Skeletal muscle satellite cell (primary cell): ENCODE measurements around the gene MGLL.

Source experiments
- H3K27me3 ChIP-seq: 2 replicates; pipeline ENCODE4 v1.7.0; 2013; ENCODE audit warnings: low read length; ENCODE audit not compliant: control insufficient read depth, insufficient read depth
- H3K36me3 ChIP-seq: 2 replicates; pipeline ENCODE4 v1.7.0; 2013; ENCODE audit warnings: mild to moderate bottlenecking, control low read depth, low read length; ENCODE audit not compliant: insufficient read depth
- H3K4me1 ChIP-seq: 2 replicates; pipeline ENCODE4 v1.7.0; 2013; ENCODE audit warnings: low read length; ENCODE audit not compliant: control insufficient read depth, insufficient read depth
- H3K4me2 ChIP-seq: 2 replicates; pipeline ENCODE4 v1.7.0; 2013; ENCODE audit warnings: mild to moderate bottlenecking, low read length
- H3K4me3 ChIP-seq: 2 replicates; pipeline ENCODE4 v1.7.0; 2013; ENCODE audit warnings: low read length
- H3K9ac ChIP-seq: 2 replicates; pipeline ENCODE4 v1.7.0; 2013; ENCODE audit warnings: mild to moderate bottlenecking, low read depth, low read length, moderate library complexity
- H3K9me3 ChIP-seq: replicated peaks from 2 replicates; pipeline ENCODE4 v1.7.0; 2013; ENCODE audit warnings: mild to moderate bottlenecking, control low read depth, low read length

MGLL gene

DNA sequence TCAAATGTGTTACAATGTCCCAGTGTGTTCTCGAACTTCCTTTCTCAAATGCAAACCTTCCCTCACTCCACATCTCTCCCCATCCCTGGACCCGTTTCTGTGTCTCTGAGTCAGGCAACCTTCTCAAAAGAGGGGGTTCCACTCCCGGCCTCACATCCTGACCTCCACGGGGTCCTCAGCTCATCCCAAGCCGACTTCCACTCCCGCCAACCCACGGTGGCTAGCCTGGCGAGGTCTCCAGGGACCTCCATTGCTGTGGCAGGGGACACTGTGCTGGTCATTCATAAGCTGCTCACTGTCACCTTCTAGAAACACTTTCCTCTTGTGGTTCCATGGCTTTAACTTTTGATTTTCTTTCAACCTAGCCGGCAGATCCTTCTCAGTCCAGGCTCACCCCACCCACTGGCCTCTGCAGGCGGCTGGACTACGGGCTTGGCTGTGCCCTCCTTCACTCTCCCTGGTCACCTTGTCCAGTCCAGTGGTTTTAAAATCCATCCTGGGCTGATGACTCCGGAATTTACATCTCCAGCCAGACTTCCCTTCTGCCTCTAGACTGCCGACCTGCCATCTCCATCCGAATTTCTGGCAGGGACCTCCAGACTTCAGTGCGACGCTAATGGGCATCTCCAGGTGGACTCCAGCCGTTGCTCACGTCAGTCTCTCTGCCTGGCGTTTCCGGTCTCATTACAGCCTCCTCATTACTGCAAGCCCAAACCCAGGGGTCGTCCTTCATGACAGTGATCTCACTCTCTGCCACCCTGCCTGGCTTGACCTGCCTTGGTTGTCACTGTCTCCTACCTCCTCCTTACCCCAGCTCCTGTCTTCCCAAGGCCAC lies 129.6 kb downstream of the MGLL start:
- Histone ChIP-seq H3K4me1 (peaks cover 59% of the 10 kb centered on the region), H3K36me3 (peaks cover 19% of the 10 kb centered on the region), H3K9me3 (no peaks in the 10 kb centered on the region), H3K4me2 (no peak overlapping the region), H3K9ac (no peak overlapping the region), H3K27me3 (no peaks in the 10 kb centered on the region), H3K4me3 (no peak overlapping the region)

DNA sequence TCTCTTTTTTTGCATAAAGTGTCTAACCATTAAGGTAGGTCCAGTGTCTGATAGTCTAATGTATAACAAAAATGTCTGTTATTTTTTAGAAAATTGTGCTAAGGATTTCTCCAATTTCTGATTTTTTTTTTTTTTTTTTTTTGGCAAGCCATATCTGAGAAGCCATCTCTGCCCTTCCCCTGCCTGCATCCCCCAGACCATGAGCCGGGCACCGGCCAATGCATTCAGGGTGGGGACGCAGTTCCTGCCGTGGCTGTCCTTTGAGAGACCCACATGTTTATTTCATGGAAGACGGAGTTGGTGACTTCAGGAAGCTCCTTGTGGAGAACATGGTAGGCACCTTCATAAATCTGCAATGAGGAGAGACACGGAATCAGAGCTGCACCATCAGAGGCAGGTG lies 130.3 kb downstream of the MGLL start:
- no peaks in the 10 kb centered on the region for H3K9me3 ChIP-seq
- H3K36me3 ChIP-seq = peaks cover 19% of the 10 kb centered on the region
- no peak overlapping the region for H3K4me3 ChIP-seq
- H3K9ac ChIP-seq = no peak overlapping the region
- peaks cover 51% of the 10 kb centered on the region for H3K4me1 ChIP-seq
- no peaks in the 10 kb centered on the region for H3K27me3 ChIP-seq
- no peak overlapping the region for H3K4me2 ChIP-seq

DNA sequence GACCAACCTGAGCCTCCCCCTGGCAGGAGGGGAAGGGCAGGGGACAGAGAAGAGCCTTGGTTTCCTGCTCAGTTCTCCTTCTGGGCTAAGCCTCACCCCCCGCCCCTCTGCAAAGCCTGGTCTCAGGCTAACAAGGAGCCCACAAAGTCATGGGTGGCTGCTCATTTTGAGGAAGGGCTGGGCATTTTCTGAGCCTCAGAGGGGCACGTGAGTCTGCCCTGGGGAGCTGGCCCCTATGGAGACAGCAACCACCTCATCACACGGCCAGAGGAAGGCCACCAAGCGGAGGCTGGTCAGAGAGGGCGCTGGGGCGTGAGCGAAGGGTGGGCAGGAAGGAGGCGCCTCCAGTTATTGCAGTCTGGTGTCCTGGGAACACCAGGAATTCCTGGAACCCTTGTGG lies 130.8 kb downstream of the MGLL start:
- H3K4me1 ChIP-seq = peaks cover 47% of the 10 kb centered on the region
- H3K4me2 ChIP-seq = no peak overlapping the region
- H3K9me3 ChIP-seq = no peaks in the 10 kb centered on the region
- no peaks in the 10 kb centered on the region for H3K27me3 ChIP-seq
- H3K9ac ChIP-seq = peak overlapping the region; percentile 78
- peaks cover 19% of the 10 kb centered on the region for H3K36me3 ChIP-seq
- H3K4me3 ChIP-seq = no peak overlapping the region

DNA sequence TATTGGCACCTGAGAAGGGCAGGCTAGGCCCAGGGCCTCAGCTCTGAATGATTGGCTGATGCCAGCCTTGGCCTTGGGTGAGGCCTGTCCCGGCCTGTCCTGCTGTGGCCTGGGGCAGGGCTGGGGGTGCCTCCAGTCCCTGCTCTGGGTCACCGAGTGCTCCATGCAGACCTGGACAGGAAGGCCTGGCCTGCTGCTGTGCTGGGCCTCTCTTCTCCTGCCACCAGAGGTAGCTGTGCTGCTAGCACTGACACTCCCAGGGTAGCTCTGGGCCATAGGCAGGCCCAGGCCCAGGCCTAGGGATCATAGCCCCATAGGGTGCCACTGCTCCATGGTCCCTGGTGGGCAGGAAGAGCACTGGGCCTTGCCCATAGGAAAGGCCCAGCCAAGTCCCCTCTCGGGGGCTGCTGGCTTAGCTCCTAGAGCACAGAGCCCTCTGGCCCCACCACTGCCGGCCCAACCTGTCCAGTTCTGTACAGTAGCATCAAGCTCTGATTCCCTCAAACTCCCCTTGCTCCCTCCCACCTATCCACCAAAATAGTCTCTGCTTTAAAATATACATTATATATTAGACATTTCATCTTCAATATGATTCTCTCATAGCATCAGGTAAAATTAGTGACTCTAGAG lies 131.4 kb downstream of the MGLL start:
- Histone ChIP-seq H3K9ac (peak overlapping the region; percentile 78), H3K36me3 (peaks cover 19% of the 10 kb centered on the region)

DNA sequence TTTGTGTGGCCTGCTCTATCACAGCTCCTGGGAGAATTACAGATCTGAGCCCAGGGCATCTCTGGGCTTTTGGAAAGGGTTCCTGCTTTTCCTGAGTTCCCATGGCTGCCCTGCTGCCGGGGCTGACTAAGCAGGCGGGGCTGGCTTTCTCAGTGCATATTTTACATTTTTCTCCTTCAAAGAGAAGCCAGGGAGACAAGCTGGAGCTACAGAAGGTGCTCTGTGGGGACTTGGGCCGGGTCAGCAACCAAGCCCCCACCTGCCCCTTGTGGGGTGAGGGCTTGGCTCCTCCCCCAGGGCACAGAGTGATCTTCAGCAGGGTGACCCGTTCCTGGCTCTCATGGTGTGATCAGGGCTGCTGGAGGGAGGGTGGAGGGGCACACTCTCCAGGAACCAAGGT lies 132.2 kb downstream of the MGLL start:
- H3K27me3 ChIP-seq = no peaks in the 10 kb centered on the region
- H3K4me2 ChIP-seq = peak overlapping the region; percentile 58
- peaks cover 19% of the 10 kb centered on the region for H3K36me3 ChIP-seq
- no peaks in the 10 kb centered on the region for H3K9me3 ChIP-seq
- peaks cover 40% of the 10 kb centered on the region for H3K4me1 ChIP-seq
- H3K4me3 ChIP-seq = no peak overlapping the region
- H3K9ac ChIP-seq = peak overlapping the region; percentile 78

More for the DNA sequence above, 131.4 kb downstream of the MGLL start:
- Histone ChIP-seq H3K9me3 (no peaks in the 10 kb centered on the region), H3K4me1 (peaks cover 41% of the 10 kb centered on the region), H3K27me3 (no peaks in the 10 kb centered on the region), H3K4me2 (peak overlapping the region; percentile 58), H3K4me3 (no peak overlapping the region)

DNA sequence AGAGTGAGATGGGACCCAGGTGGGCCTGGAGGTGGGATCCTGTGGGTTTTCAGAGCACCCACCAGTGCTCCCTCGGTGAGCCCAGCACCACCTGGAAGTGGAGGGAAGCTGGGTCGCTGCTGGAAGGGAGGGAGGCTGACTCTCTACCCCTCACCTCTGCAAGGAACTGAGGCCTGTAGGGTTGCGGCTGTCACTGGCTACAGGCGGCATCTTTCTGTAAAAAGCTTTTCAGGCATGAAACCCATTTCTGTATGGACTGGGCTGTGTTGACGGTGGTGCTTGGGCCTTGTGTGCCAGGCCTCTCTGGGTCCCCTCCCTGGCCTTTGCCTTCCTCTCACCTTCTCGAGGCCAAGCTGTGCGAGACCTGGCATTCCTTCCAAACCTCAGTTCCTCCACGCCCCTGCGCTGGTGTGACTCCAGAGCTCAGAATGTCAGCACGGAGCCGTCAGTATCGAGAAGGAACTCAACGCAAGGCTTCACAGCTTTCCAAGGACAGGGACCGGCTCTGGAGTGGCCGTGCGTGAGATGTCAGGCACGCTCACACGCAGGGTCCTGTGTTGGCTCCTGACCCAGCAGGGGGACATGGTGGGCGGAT lies 133.0 kb downstream of the MGLL start:
- Histone ChIP-seq H3K9me3 (no peaks in the 10 kb centered on the region), H3K27me3 (no peaks in the 10 kb centered on the region), H3K4me2 (no peak overlapping the region), H3K36me3 (peaks cover 19% of the 10 kb centered on the region), H3K4me1 (peaks cover 40% of the 10 kb centered on the region), H3K4me3 (no peak overlapping the region), H3K9ac (peak overlapping the region; percentile 78)

DNA sequence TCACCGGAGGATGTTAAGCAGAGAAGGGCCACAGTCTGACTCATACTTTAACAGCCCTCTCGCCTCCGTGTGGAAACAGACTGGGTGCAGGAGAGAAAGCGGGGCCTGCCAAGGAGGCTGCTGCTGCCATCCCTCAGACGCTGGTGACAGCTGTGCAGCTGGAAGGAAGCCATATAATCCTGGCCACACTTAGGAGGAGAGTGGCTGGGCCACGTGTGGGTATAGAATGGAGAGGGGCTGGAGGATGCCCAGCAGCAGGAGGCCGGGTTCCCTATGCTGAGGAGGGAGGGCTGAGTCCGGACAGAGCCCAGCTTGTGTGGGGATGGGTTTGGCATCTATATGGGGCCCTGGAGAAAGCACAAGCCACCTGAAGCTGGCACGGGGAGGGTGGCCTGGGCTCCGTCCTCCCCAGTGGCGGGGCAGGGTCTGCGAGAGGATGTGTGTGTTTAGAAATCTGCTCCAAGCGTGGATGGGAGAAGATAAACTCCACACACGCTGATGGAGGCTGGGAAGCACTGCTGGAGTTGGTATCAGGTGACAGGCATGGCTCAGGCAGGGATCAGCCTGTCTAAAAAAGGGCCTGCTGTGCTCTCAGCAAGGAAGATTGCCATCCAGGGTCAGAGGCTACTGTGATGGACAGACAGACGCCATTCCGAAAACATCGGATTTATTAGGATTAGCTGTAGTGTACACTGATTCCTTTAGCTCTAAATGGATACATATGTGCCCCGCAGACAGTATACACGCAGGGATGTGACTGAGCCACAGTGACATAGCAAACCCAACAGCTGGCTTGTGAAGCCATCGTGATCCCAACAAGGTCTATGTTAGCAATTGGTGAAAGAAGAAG lies 133.7 kb downstream of the MGLL start:
- H3K27me3 ChIP-seq = no peaks in the 10 kb centered on the region
- peak overlapping the region; percentile 78 for H3K9ac ChIP-seq
- peaks cover 40% of the 10 kb centered on the region for H3K4me1 ChIP-seq

DNA sequence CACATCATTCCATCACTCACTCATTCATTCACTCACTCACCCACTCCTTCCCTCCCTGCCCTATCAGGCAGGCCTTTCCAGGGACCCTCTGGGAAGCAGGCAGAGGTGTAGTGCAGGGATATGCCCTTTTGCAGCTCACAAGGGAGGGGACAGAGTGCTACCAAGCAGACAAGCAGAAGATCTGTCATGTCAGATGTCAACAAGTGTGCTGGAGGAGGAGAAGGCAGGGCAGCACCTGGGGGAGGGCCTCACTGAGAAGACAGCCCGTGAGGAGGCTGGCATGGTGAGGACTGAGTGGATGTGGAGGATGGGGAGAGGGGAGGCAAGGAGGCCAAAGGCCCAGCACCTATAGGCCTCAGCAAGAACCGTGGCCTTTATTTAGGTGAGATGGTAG lies 134.3 kb downstream of the MGLL start:
- H3K4me2 ChIP-seq = no peak overlapping the region
- H3K9ac ChIP-seq = no peak overlapping the region
- no peaks in the 10 kb centered on the region for H3K27me3 ChIP-seq
- no peak overlapping the region for H3K4me3 ChIP-seq
- peaks cover 11% of the 10 kb centered on the region for H3K36me3 ChIP-seq
- peaks cover 40% of the 10 kb centered on the region for H3K4me1 ChIP-seq
- H3K9me3 ChIP-seq = no peaks in the 10 kb centered on the region

More for the DNA sequence above, 133.7 kb downstream of the MGLL start:
- Histone ChIP-seq H3K4me3 (no peak overlapping the region), H3K36me3 (peaks cover 17% of the 10 kb centered on the region), H3K4me2 (peak overlapping the region; percentile 10), H3K9me3 (no peaks in the 10 kb centered on the region)

DNA sequence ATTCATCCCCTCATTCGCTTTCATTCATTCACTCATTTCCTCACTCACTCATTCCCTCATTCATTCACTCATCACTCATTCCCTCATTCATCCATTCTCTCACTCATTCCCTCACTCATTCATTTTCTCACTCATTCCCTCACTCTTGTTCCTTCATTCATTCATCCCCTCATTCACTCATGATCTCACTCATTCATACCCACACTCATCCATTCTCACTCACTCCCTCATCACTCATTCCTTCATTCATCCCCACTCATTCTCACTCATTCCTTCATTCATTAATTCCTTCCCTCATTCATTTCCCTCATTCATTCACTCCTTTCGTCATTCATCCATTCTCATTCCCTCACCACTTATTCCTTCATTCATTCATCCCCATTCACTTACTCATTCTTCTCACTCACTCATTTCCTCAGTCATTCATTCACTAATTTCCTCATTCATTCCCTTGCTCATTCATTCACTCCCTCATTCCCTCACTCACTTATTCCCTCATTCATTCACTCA lies 135.0 kb downstream of the MGLL start:
- no peak overlapping the region for H3K4me2 ChIP-seq
- H3K36me3 ChIP-seq = peaks cover 8% of the 10 kb centered on the region
- no peak overlapping the region for H3K4me3 ChIP-seq
- no peak overlapping the region for H3K9ac ChIP-seq
- H3K27me3 ChIP-seq = no peaks in the 10 kb centered on the region
- H3K4me1 ChIP-seq = peaks cover 40% of the 10 kb centered on the region
- H3K9me3 ChIP-seq = no peaks in the 10 kb centered on the region

DNA sequence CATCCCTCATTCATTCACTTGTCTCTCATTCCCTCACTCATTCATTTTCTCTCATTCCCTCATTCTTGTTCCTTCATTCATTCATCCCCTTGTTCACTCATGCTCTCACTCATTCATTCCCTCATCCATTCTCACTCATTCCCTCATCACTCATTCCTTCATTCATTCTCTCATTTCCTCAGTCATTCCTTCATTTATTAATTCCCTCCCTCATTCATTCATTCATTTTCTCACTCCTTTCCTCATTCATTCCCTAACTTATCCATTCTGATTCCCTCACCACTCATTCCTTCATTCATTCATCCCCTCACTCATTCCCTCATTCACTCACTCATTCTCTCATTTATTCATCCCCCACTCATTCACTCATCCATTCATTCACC lies 135.8 kb downstream of the MGLL start:
- Histone ChIP-seq H3K9me3 (no peaks in the 10 kb centered on the region), H3K4me1 (peaks cover 37% of the 10 kb centered on the region), H3K4me3 (no peak overlapping the region), H3K9ac (no peak overlapping the region), H3K27me3 (no peaks in the 10 kb centered on the region), H3K4me2 (no peak overlapping the region), H3K36me3 (peaks cover under 1% of the 10 kb centered on the region)
